SK-N-SH treated with all-trans-retinoic acid at 6 μM for 48 hours (cell line): ENCODE data around the gene ULK4.

ENCODE experiments used
- CSDC2 ChIP-seq: fragments of 250-450 bp; sonication (Bioruptor Pico); IDR thresholded peaks from 2 replicates; pipeline ENCODE4 v1.5.0; 2020; ENCODE audit warnings: mild to moderate bottlenecking, moderate library complexity
- PATZ1 ChIP-seq: fragments of 250-450 bp; sonication (Bioruptor Pico); IDR thresholded peaks from 2 replicates; pipeline ENCODE4 v1.8.0; 2020; ENCODE audit warnings: mild to moderate bottlenecking, moderate library complexity, borderline replicate concordance
- PPARA ChIP-seq: fragments of 250-450 bp; sonication (Bioruptor Pico); IDR thresholded peaks from 2 replicates; pipeline ENCODE4 v1.5.0; 2020; ENCODE audit warnings: mild to moderate bottlenecking, borderline replicate concordance

GRCh38 chr3:41239587-41239986, 722.3 kb downstream of the ULK4 start:
- TF ChIP-seq PATZ1 (CRISPR knock-in tag) = no peak
- TF ChIP-seq CSDC2 (CRISPR knock-in tag) = no peak
- no peak for TF ChIP-seq PPARA (CRISPR knock-in tag)
